ENCODE results near the gene PPM1L.
"Not testable (repeated sequence)": the region's sequence is repeated elsewhere in the genome, so short reads cannot be mapped to it uniquely, and the experiment has no call there.

GRCh38 chr3:160713144-160713543 lies 42.9 kb upstream of the PPM1L start:
- not testable (repeated sequence) for TF ChIP-seq CTCF (conservative IDR thresholded peaks at IDR 0.05 in 1 of 2, IDR thresholded peaks at IDR 0.05 in 1 of 2; ENCODE audit: low read depth in 1 of 2, low read length in 2 of 2); EZH2 (IDR thresholded peaks at IDR 0.05; ENCODE audit: low read length, missing control alignments)
